Smooth muscle cell (in vitro differentiated cells): ENCODE data around the gene CEMP1. TPM values are rescaled to one million over a fixed set of nuclear protein-coding genes. Genes with fewer than 3 reads are reported as not detected.
"Not testable (repeated sequence)": the region's sequence is repeated elsewhere in the genome, so short reads cannot be mapped to it uniquely, and the experiment has no call there.

ENCODE experiments used
- DNase-seq: peaks from one replicate; lab custom pipeline; 2025; ENCODE audit not compliant: unreplicated experiment; lab: John Stamatoyannopoulos, UW
- H2AFZ ChIP-seq: fragments of 200-600 bp; sonication (generic); 2 replicates; pipeline ENCODE4 v1.6.0; 2016; ENCODE audit warnings: antibody characterized with exemption, low read depth, mild to moderate bottlenecking
- H3F3A ChIP-seq: fragments of 200-600 bp; sonication (generic); 2 replicates; pipeline ENCODE4 v1.6.0; 2017; ENCODE audit warnings: antibody characterized with exemption, low read depth
- H3K27ac ChIP-seq: fragments of 200-600 bp; sonication (generic); 2 replicates; pipeline ENCODE4 v1.5.1; 2016; ENCODE audit warnings: low read depth, mild to moderate bottlenecking
- H3K27me3 ChIP-seq: fragments of 200-600 bp; sonication (generic); 2 replicates; pipeline ENCODE4 v1.6.1; 2016; ENCODE audit warnings: low read depth, mild to moderate bottlenecking
- H3K36me3 ChIP-seq: fragments of 200-600 bp; sonication (generic); 2 replicates; pipeline ENCODE4 v1.5.1; 2016; ENCODE audit warnings: low read depth
- H3K4me1 ChIP-seq: fragments of 200-600 bp; sonication (generic); 2 replicates; pipeline ENCODE4 v1.5.1; 2016; ENCODE audit warnings: low read depth
- H3K4me2 ChIP-seq: fragments of 200-600 bp; sonication (generic); 2 replicates; pipeline ENCODE4 v1.6.0; 2016; ENCODE audit warnings: mild to moderate bottlenecking
- H3K4me3 ChIP-seq: fragments of 200-600 bp; sonication (generic); 2 replicates; pipeline ENCODE4 v1.5.1; 2016; ENCODE audit warnings: mild to moderate bottlenecking
- H3K79me2 ChIP-seq: fragments of 200-600 bp; sonication (generic); 2 replicates; pipeline ENCODE4 v1.6.0; 2016; ENCODE audit warnings: low read depth, mild to moderate bottlenecking
- H3K9ac ChIP-seq: fragments of 200-600 bp; sonication (generic); 2 replicates; pipeline ENCODE4 v1.6.0; 2016; ENCODE audit warnings: low read depth
- H3K9me3 ChIP-seq: fragments of 200-600 bp; sonication (generic); replicated peaks from 2 replicates; pipeline ENCODE4 v1.5.1; 2016; ENCODE audit warnings: low read depth
- H4K20me1 ChIP-seq: fragments of 200-600 bp; sonication (generic); 2 replicates; pipeline ENCODE4 v1.6.0; 2016; ENCODE audit warnings: low read depth
- CTCF ChIP-seq: fragments of 200-600 bp; sonication (generic); IDR thresholded peaks from 2 replicates; pipeline ENCODE4 v1.5.1; 2017; ENCODE audit warnings: borderline replicate concordance, mild to moderate bottlenecking, antibody characterized with exemption; ENCODE audit not compliant: insufficient read depth, poor library complexity, severe bottlenecking
- WGBS: methylation state at CpG from one replicate; pipeline ENCODE4 v1.1.7; 2016; ENCODE audit warnings: low lambda C conversion rate; 5-methylcytosine and 5-hydroxymethylcytosine counted together
- polyA plus RNA-seq: library from polyadenylated mRNA; unstranded; fragments of >200 nt; fragmentation: Nextera tagmentation; extraction: Ambion mirVana; gene quantifications from 2 replicates; pipeline ENCODE4 v1.2.1, GENCODE V29; 2016
- total RNA-seq: library from RNA; depleted of rRNA; stranded (reverse); fragments of >200 nt; gene quantifications from 2 replicates; pipeline ENCODE4 v1.2.3, GENCODE V29; 2014

The CEMP1 gene
- total and polyA plus RNA-seq, 2 experiments from 2014 or later = 1.7 TPM; not detected in 1

- H3K36me3 ChIP-seq, H3K27me3 ChIP-seq, H3K9ac ChIP-seq, DNase-seq, H3K4me1 ChIP-seq, H2AFZ ChIP-seq, H3K9me3 ChIP-seq, H3K4me3 ChIP-seq, H3K79me2 ChIP-seq, H3K4me2 ChIP-seq, H3F3A ChIP-seq: not testable (repeated sequence)
- peak; percentile 18 for TF ChIP-seq CTCF
- H3K27ac ChIP-seq = peak overlapping the region; percentile 48
- 42% methylated on average over 11 of the region's 17 CpGs for WGBS
- H4K20me1 ChIP-seq = peaks cover 13% of the 10 kb centered on the region
Measured at GRCh38 chr16:2551420-2551889, 20.2 kb upstream of the CEMP1 start.

GRCh38 chr16:2550283-2550878, 19.2 kb upstream of the CEMP1 start:
- not testable (repeated sequence) for DNase-seq, H3F3A ChIP-seq, H2AFZ ChIP-seq, H3K9ac ChIP-seq, H3K27me3 ChIP-seq, H3K4me3 ChIP-seq, H3K4me2 ChIP-seq, H3K36me3 ChIP-seq, H3K4me1 ChIP-seq, H3K27ac ChIP-seq, H3K9me3 ChIP-seq
- H3K79me2 ChIP-seq = peaks cover 13% of the 10 kb centered on the region
- 80% methylated on average over 1 of the region's 14 CpGs for WGBS
- H4K20me1 ChIP-seq = peaks cover 23% of the 10 kb centered on the region

- H2AFZ ChIP-seq, DNase-seq, H3K27me3 ChIP-seq, H3F3A ChIP-seq, H3K4me2 ChIP-seq, H3K27ac ChIP-seq, H3K4me3 ChIP-seq, H3K36me3 ChIP-seq, H3K9ac ChIP-seq, H3K4me1 ChIP-seq, H3K9me3 ChIP-seq: not testable (repeated sequence)
- Histone ChIP-seq H3K79me2 (peaks cover 67% of the 10 kb centered on the region), H4K20me1 (peaks cover 69% of the 10 kb centered on the region)
- WGBS = 92% methylated on average over 14 of the region's 14 CpGs
Measured at GRCh38 chr16:2543771-2544170, 12.6 kb upstream of the CEMP1 start.

- not testable (repeated sequence) for H3K9me3 ChIP-seq, H3K9ac ChIP-seq, H2AFZ ChIP-seq, H3K27ac ChIP-seq, H3K4me3 ChIP-seq, H3K4me2 ChIP-seq, DNase-seq, H3K4me1 ChIP-seq, H3F3A ChIP-seq, H3K36me3 ChIP-seq, H3K27me3 ChIP-seq
- Histone ChIP-seq H4K20me1 (peaks cover 70% of the 10 kb centered on the region), H3K79me2 (peaks cover 69% of the 10 kb centered on the region)
- 93% methylated on average over 6 of the region's 6 CpGs for WGBS
Measured at GRCh38 chr16:2541409-2541808, 10.2 kb upstream of the CEMP1 start.

- H3K9ac ChIP-seq, H3K9me3 ChIP-seq, DNase-seq, H3F3A ChIP-seq, H2AFZ ChIP-seq, H3K4me1 ChIP-seq, H3K4me3 ChIP-seq, H3K27ac ChIP-seq, H3K4me2 ChIP-seq, H3K36me3 ChIP-seq, H3K27me3 ChIP-seq: not testable (repeated sequence)
- 92% methylated on average over 4 of the region's 4 CpGs for WGBS
- peaks cover 64% of the 10 kb centered on the region for H3K79me2 ChIP-seq
- peaks cover 65% of the 10 kb centered on the region for H4K20me1 ChIP-seq
Measured at GRCh38 chr16:2540912-2541311, 9.7 kb upstream of the CEMP1 start.
